GM19043 (cell line): Measurements from ENCODE around the gene CLEC6A.
"Not testable (repeated sequence)": the region's sequence is repeated elsewhere in the genome, so short reads cannot be mapped to it uniquely, and the experiment has no call there.

Source experiments
- ATAC-seq: cut with Tn5 transposase; IDR thresholded peaks from one replicate; pipeline ENCODE4 v1.9.1; 2021; ENCODE audit warnings: low read depth; ENCODE audit not compliant: unreplicated experiment

CLEC6A gene

DNA sequence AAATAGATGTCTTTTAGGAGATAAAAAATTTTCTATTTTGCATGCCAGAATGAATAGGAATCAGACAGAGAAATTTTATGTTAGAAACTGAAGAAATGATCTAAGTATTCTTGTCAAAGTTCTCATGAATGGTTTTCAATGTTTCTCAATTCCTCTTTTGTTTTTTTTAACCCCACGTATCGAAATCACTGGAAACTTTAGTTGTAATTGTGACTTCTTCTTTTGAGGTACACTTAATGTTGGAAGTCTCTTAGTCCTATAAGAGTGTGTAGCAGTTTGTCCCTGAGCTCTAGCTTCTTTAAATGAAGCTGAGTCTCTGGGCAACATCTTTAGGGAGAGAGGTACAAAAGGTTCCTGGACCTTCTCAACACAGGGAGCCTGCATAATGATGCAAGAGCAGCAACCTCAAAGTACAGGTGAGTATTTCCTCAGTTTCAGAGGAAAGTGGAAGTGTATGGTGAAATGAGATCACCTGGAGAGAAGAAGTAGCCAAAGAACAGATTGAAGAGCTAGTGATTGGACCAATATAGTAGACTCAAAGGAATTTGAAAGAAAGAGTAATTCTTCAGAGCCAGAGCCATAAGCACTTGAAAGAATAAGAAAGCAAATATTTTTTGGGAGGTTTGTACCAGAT is at the start of gene CLEC6A:
CLEC6A (plus strand) TSS at position 236 of the 634 bp plus-strand sequence; CDS start at position 386, 150 bp downstream.
- peak; percentile 62 for ATAC-seq

DNA sequence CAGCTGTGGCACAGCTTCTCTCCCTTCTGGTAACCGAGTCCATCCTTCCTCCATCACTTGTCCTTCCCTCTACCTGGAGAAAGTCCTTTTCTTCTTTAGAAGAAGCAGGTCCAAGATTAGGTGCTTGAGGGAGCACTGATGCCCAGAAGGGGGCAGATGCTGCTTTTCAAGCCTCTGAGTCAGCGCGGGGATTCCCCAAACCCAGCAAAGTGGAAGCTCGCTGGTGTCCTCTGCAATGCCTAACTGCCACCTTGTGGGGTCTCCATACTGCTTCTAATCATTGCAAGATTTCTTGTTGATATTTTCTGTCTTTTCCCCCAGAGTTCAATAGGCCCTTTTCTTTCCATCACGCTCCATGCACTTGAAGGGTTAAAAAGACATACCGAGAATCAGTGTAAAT is 36.2 kb upstream of the CLEC6A start:
- not testable (repeated sequence) for ATAC-seq

DNA sequence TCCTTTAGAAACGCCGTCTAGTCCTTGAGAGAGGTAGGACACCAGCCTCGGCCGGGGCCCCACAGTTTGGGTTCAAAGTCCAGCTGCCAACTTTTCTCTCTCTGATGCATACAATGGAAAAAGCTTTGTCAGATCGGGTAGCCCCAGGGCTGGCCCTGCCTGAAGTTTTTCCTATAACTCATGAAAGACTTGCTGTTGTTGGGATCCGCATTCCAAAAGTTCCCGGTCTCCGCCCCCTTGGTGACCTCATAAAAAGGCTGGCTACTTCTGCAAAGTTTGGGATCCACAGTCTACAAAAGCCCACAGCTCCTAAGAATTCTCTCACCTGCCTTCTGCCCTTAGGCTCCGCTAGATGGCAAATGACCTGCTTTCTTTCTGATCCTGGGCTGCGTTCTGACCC is 35.3 kb upstream of the CLEC6A start:
- no peak for ATAC-seq

- ATAC-seq = not testable (repeated sequence)
Measured at GRCh38 chr12:8444536-8445278, 11.1 kb upstream of the CLEC6A start.

- ATAC-seq = no peak
Measured at GRCh38 chr12:8445731-8446130, 10.0 kb upstream of the CLEC6A start.

DNA sequence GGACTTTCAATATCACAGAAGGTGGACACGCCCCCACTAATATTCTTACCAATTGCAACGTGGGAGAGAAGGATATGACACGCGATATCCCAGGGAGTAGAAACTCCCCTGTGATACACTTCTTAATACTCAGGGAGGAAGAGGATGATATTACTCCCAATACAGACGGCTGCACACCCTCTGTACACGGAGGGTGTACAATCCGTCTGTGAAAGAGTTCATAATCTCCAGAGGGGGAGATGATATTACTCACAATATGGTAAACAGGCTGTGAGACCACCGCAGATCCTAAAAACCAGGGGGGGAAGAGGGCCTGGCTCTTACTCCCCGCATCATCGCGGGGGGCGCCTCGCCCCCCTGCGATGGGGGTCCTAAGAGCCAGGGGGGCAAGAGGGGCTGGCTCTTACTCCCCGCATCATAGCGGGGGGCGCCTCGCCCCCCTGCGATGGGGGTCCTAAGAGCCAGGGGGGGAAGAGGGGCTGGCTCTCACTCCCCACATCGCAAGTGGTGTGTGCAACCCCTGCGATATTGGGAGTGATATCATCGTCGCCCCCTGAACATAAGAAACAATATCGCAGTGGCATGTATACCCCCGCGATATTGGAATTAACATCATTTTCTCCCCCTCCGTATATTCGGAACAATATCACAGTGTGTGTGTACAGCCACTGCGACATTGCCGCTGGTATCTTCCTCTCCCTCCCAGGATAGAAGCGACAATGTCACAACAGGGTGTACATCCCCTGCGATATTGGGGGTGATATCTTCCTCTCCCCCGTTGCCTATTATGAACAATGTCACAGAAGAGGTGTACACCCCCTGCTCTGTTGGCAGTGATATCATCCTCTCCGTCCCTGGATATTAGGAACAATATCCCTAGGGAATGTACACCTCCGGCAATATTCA is 8.9 kb upstream of the CLEC6A start:
- no peak for ATAC-seq

GRCh38 chr12:8449355-8449859 is 6.4 kb upstream of the CLEC6A start:
- ATAC-seq = peak; percentile 55

- ATAC-seq = no peak
Measured at GRCh38 chr12:8452036-8452435, 3.7 kb upstream of the CLEC6A start.

- no peak for ATAC-seq
Measured at GRCh38 chr12:8453021-8453513, 2.7 kb upstream of the CLEC6A start.

DNA sequence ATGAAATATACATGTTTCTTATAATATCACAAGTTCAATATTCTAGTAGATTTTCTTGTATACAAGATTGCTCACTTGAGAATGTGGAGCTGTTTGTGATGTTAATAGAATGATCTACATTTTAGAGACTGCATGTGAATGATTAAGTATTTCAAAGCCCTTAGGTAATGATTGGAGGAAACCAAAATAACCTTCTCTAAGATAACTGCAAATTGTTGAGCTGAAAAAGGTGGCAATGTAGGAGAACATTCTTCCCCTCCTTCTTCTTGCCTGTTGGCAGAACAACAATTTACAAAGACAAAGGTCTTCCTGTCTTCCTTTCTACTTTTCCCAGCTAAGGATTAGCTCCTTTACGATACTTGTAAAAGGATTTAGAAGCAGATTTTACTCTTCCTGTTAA is 2.0 kb upstream of the CLEC6A start:
- no peak for ATAC-seq

DNA sequence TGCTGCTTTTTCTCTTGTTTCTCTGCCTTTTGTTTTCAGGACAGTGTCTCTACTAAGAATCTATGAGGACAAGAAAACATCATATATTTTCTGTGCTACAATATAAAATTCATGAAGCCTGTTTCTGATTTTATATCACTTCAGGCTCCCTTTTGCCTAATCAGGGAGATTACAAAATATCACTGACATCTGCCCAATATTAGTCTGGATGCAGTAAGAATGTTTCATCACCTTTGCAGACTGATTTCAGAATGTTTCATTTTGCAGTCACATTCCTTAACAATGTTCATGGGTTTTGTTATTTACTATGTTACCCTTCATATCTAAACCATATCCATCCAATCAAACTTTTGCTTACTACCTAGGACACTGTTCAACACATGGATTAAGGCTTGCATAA is 491 bp upstream of the CLEC6A start:
- no peak for ATAC-seq

DNA sequence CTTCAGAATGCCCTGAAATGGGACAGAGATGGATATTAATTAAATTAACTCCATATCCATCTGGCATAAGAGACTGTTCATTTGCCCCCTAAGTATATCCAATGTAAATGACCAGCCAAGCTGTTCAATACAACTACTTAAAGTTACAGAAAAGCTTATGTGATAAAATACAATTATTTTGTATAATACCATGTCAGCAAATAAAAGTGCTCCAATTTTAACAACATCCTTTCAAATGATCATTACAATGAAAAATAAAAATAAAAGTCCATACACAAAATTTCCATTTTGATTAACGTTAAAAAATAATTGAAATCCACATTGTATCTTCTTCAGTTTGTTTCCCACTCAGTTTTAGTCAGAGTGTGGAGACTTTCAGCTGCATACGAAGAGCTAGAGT is 5.7 kb downstream of the CLEC6A start:
- no peak for ATAC-seq

DNA sequence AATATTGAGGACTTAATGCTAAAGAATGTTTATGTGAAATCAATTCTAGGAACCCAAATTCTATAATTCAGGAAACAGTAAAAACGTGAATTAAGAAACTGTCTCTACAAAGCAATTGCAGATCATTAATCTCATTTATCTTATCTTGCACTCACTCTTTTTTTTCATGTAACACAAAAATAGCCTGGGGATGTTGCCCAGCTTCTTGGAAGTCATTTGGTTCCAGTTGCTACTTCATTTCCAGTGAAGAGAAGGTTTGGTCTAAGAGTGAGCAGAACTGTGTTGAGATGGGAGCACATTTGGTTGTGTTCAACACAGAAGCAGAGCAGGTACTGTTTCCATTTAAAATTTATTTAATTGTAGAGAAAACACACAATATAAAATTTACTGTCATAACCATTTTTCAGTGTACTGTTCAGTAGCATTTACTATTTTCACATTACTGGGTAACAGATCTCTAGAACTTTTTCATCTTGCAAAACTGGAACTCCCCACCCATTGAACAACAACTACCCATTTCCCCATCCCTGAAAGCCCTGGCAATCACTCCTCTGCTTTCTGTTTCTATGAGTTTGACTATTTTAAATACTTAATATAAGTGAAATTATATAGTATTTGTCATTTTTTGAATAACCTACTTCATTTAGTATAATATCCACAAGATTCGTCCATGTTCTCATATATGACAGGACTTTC is 9.7 kb downstream of the CLEC6A start:
- no peak for ATAC-seq

- ATAC-seq = no peak
Measured at GRCh38 chr12:8466241-8466640, 10.5 kb downstream of the CLEC6A start.

DNA sequence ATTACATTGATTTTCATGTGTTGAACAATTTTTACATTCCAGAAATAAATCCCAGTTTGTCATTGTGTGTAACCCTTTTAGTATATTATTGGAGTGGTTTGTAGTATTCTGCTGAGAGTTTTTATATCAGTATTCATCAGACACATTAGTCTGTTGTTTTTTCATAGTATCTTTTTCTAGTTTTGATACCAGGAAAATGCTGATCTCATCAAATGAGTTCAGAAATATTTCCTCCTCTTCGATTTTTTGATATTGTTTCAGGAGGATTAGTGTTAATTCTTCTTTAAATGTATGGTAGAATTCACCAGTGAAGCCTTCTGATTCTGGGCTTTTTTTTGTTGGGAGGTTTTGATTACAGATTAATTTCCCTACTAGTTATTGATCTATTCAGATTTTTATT is 15.3 kb downstream of the CLEC6A start:
- ATAC-seq = no peak

- ATAC-seq = no peak
Measured at GRCh38 chr12:8475508-8476203, 19.9 kb downstream of the CLEC6A start.

DNA sequence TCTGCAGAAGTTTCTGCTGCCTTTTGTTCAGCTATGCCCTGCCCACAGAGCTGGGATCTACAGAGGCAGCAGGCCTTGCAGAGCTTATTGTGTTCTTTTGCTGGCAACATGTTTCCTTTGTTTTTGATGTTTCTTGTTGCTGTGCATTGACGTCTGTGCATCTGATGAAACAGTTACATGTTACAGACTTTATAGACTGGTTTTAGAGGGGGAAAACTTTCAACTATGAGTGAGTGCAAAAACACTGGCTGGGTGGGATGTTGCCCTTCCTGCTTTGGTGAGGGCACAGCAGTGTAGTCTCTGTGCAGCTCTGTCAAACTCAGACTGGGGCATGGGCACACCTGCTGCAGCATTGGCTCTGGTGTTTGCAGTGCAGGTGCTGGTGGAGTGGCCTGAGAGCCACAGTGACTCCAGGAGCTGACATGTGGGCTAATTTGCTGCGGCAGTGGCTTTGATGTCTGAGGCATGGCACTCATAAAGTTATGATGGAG is 26.9 kb downstream of the CLEC6A start:
- no peak for ATAC-seq

DNA sequence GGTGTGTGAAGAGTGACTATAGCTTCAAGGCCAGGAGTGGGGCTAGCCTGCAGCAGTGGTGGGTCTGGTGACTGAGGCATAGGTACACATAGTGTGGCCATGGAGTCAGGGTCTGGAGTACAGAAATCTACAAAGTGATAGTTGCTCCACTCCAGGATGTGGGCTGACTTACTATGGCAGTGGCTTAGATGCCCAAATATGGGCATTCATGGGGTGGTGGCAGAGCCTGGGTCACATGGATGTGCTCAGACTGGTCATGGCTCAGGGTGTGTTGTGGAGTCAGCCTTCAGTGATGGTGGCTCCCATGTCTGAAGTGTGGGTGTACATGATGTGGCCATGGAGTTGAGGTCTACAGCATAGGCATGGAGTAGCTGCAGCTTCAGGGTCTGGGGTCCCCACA is 27.3 kb downstream of the CLEC6A start:
- ATAC-seq = no peak
